T-helper 2 cell treated with Interferon-gamma antibody and Interleukin-4, amounts not matched to agents 5 μg/mL and 100 μg/mL, for 36 hours (primary cell): ENCODE data around the gene CDH11.

ENCODE experiments used
- DNase-seq: peaks from one replicate; pipeline ENCODE4 v3.0.0; 2021; ENCODE audit warnings: low spot score
- H3K27ac Mint-ChIP-seq: one replicate; pipeline ENCODE4 v1.8.0; 2021; ENCODE audit warnings: mild to moderate bottlenecking, mixed read lengths
- H3K27me3 Mint-ChIP-seq: one replicate; pipeline ENCODE4 v1.8.0; 2021; ENCODE audit warnings: low read depth, mixed read lengths
- H3K36me3 Mint-ChIP-seq: one replicate; pipeline ENCODE4 v1.8.0; 2021; ENCODE audit warnings: low read depth, mixed read lengths
- H3K4me1 Mint-ChIP-seq: one replicate; pipeline ENCODE4 v1.8.0; 2021; ENCODE audit warnings: low read depth, mixed read lengths
- H3K4me3 Mint-ChIP-seq: one replicate; pipeline ENCODE4 v1.8.0; 2022; ENCODE audit warnings: mild to moderate bottlenecking, moderate library complexity, mixed read lengths
- H3K9me3 Mint-ChIP-seq: one replicate; pipeline ENCODE4 v1.8.0; 2021; ENCODE audit warnings: mixed read lengths

CDH11 gene

DNA sequence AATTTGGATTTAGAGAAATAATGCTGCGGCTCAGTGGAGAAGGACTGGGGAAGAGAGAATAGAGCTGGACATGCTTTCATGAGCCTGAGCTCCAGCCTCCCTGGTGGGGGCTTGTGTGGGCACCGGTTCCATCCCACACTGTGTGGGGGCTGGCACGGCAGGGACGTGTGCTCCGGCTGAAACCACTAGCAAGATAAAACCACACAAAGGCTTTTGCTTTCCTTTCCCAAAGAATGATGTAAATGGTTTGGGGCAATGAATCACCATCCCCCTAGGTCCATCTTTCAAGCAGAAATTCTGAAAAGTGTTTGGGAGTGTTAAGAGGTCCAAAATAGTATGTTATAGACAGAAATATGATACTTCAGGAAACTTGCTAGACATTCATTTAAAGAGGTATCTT is 77.0 kb downstream of the CDH11 start:
- Mint-ChIP-seq H3K4me1 (no peaks in the 10 kb centered on the region), H3K4me3 (no peak overlapping the region), H3K36me3 (no peaks in the 10 kb centered on the region), H3K27me3 (no peaks in the 10 kb centered on the region), H3K9me3 (peaks cover 37% of the 10 kb centered on the region), H3K27ac (no peak overlapping the region)
- DNase-seq, result no peak

- DNase-seq, result no peak
- Mint-ChIP-seq H3K36me3 (no peaks in the 10 kb centered on the region), H3K4me1 (no peaks in the 10 kb centered on the region), H3K27ac (no peak overlapping the region), H3K9me3 (peaks cover 39% of the 10 kb centered on the region), H3K4me3 (no peak overlapping the region), H3K27me3 (no peaks in the 10 kb centered on the region)
Observed at GRCh38 chr16:65044026-65044425, 77.8 kb downstream of the CDH11 start.

GRCh38 chr16:65042438-65043365 is 79.2 kb downstream of the CDH11 start:
- no peaks in the 10 kb centered on the region for H3K36me3 Mint-ChIP-seq
- H3K4me1 Mint-ChIP-seq, result no peaks in the 10 kb centered on the region
- H3K4me3 Mint-ChIP-seq, result no peak overlapping the region
- no peak overlapping the region for H3K27ac Mint-ChIP-seq
- no peak for DNase-seq
- H3K27me3 Mint-ChIP-seq, result no peaks in the 10 kb centered on the region
- peaks cover 34% of the 10 kb centered on the region for H3K9me3 Mint-ChIP-seq

DNA sequence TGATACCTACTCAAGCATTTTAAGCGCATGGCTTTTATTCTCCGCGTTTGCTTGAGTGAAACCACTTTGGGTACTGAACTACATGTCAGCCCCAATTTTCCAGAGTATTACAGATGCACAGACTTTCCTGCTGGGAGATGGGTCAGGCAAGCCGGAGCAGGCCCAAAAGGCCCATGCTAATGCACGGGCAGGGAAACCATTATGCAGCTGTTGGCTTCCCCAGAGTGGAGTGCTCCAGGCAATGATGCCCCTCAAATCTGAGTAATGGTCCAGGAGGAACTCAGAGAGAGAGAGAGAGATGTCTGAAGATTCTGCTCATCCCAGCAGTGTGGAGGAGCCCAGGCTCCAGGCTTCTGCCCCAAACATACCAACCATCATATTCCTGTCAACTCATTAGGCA is 80.2 kb downstream of the CDH11 start:
- Mint-ChIP-seq H3K9me3 (peaks cover 34% of the 10 kb centered on the region), H3K36me3 (no peaks in the 10 kb centered on the region), H3K27ac (no peak overlapping the region), H3K27me3 (no peaks in the 10 kb centered on the region), H3K4me3 (no peak overlapping the region), H3K4me1 (no peaks in the 10 kb centered on the region)
- no peak for DNase-seq

DNA sequence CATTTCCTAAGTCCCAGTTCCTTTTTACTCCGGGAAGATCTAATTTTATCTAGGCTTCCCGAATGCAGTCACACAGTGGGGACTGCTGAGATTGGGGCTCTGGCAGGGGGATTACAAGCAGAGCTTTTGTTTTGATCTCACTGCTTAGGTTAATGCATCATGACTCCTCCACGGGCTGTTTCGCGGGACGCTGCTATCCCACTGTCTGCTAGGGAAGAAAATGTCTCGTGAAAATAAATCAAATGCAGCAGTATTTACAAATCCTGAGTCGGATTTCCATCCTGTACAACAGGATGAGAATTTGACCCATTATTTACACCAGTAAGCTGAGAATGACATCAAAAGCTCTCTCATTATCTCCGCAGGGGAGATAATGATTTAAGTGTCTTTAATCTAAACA is 83.8 kb downstream of the CDH11 start:
- H3K27ac Mint-ChIP-seq, result no peak overlapping the region
- H3K4me3 Mint-ChIP-seq, result no peak overlapping the region
- H3K27me3 Mint-ChIP-seq, result no peaks in the 10 kb centered on the region
- no peaks in the 10 kb centered on the region for H3K36me3 Mint-ChIP-seq
- DNase-seq, result no peak
- peaks cover 26% of the 10 kb centered on the region for H3K9me3 Mint-ChIP-seq
- H3K4me1 Mint-ChIP-seq, result no peaks in the 10 kb centered on the region

DNA sequence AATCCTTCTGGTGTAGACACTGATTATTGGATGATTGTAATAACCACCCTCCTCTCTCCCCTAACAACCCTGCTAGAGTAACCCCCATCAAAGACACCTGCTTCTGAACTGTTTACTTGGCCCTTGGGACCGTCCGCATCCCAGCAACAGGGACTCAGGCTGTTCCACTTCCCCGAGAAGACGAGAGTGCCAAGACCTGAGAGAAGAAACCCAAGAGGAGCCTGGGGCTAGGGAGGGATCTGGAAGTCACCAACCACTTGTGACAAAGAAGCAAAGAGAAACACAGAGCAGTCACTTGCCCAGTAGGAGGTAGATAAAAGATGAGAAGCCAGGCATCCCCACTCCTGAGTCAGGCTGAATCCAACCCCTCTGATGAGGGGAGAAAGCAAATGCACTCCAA is 84.3 kb downstream of the CDH11 start:
- no peak overlapping the region for H3K27ac Mint-ChIP-seq
- H3K9me3 Mint-ChIP-seq, result peaks cover 21% of the 10 kb centered on the region
- H3K4me3 Mint-ChIP-seq, result no peak overlapping the region
- DNase-seq, result no peak
- no peaks in the 10 kb centered on the region for H3K27me3 Mint-ChIP-seq
- H3K4me1 Mint-ChIP-seq, result no peaks in the 10 kb centered on the region
- no peaks in the 10 kb centered on the region for H3K36me3 Mint-ChIP-seq

DNA sequence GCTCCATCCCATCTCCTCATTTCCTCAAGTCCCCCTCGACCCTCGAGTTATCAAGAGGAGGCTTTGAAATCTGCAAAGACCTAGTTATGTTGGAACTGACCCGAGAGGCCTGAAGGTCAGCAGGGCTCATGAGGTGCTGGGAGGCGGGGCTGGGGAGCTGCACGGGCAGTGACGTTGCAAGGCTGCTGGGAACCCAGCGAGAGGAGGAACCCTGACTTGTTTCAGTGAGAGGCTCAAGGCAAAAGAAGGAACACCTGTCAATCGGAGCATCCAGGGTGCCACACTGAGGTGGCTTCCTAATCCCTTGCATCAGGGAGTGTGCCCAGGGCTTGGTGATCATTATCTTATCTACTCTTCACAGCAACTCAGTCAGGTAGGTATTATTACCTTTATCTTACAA is 86.9 kb downstream of the CDH11 start:
- Mint-ChIP-seq H3K36me3 (no peaks in the 10 kb centered on the region), H3K27me3 (no peaks in the 10 kb centered on the region), H3K4me1 (no peaks in the 10 kb centered on the region)

GRCh38 chr16:65032387-65032786 is 89.5 kb downstream of the CDH11 start:
- Mint-ChIP-seq H3K36me3 (no peaks in the 10 kb centered on the region), H3K27me3 (no peaks in the 10 kb centered on the region), H3K9me3 (peaks cover 26% of the 10 kb centered on the region), H3K4me3 (no peak overlapping the region), H3K27ac (no peak overlapping the region), H3K4me1 (no peaks in the 10 kb centered on the region)
- no peak for DNase-seq

More for the DNA sequence above, 86.9 kb downstream of the CDH11 start:
- DNase-seq, result no peak
- Mint-ChIP-seq H3K9me3 (peaks cover 18% of the 10 kb centered on the region), H3K4me3 (no peak overlapping the region), H3K27ac (no peak overlapping the region)

DNA sequence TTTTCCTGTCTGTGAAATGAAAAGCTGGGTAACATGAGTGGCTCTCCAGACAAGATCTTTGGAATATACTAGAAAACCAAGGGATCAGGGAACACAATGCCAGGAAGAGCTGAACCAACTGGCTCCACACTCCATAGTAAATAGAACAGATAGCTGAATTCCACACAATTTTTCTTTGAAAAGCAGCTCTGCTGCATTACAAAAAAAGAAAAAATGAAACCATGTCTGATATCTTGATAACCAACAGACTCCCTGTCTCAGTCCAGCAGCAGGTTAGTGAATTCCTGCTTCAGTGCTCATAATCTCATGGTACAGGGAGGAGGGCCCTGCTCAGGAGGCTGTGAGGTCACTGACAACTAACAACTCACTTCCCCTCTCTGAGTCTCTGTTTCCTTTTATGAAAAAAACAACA is 97.1 kb downstream of the CDH11 start:
- Mint-ChIP-seq H3K27me3 (no peaks in the 10 kb centered on the region), H3K27ac (no peak overlapping the region), H3K4me1 (no peaks in the 10 kb centered on the region), H3K9me3 (peaks cover 24% of the 10 kb centered on the region), H3K4me3 (no peak overlapping the region), H3K36me3 (no peaks in the 10 kb centered on the region)
- no peak for DNase-seq

DNA sequence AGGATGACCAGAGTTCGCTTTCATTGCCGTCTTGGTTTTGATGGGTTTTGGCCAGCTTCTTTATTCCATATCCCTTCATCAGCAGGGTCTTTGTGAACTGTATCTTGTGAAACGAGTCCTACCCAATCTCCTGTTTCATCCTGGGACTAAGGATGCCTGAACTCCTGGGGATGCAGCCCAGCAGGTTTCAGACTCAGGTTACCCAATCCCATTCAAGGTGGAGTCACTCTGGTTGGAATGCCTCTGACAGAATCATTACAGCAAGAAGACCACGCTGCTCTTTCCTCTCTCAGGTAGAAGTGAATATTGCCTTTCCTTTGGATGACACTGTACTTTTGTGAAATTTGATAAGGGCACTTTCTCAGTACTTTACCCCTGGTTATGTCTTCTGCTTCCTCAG is 98.1 kb downstream of the CDH11 start:
- Mint-ChIP-seq H3K27ac (no peak overlapping the region), H3K4me1 (no peaks in the 10 kb centered on the region), H3K9me3 (peaks cover 21% of the 10 kb centered on the region), H3K36me3 (no peaks in the 10 kb centered on the region), H3K27me3 (no peaks in the 10 kb centered on the region), H3K4me3 (no peak overlapping the region)
- DNase-seq, result no peak

DNA sequence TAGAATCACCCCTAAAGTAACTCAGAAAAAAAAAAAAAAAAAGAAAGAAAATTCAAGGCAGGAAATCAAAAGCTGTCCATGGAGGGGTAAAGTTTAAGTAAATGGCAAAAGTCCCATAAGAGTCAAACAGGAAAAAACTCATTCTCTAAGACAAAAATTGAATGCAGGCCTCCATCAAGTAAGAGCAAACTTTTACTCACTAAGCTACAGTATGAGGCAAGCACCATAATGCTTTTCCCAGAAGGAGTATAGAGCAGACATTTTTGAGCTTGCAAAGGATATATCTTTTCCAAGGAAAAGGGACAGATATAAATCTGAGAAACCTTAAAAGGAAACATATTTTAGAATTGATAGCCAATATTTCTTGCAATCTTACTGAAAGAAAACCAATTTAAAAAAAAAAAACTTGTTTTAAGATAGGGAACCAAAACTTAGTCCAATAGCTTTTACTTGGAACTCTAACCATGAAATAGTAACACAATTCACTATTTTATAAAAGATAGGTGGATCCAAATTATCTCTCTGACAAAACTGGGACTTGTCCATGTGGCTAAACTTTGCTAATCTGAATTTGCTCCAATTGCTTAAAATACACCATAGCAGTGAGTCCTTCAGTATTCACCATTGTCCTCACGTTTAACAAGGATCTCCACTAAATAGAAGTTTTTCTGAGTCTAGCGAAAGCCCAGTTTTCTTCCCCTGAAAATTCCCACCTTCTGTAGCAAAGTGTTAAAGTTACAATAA is 99.8 kb downstream of the CDH11 start:
- no peaks in the 10 kb centered on the region for H3K36me3 Mint-ChIP-seq
- peaks cover 22% of the 10 kb centered on the region for H3K9me3 Mint-ChIP-seq
- no peak overlapping the region for H3K27ac Mint-ChIP-seq
- no peak overlapping the region for H3K4me3 Mint-ChIP-seq
- no peaks in the 10 kb centered on the region for H3K27me3 Mint-ChIP-seq
- no peak for DNase-seq
- H3K4me1 Mint-ChIP-seq, result no peaks in the 10 kb centered on the region

DNA sequence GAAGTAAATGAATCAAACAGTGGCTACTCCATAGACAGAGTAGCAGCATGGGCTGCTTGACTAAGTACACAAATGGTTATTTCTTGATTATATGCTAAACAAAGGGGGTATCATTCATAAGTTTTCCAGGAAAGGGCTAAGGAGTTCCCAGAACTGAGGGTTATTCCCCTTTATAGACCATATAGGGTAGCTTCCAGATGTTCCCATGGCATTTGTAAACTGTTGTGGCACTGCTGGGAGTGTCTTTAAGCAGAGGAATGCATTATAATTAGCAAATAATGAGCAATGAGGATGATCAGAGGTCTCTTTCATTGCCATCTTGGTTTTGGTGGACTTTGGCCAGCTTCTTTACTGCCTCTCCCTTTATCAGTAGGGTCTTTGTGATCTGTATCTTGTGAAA is 105.1 kb downstream of the CDH11 start:
- H3K36me3 Mint-ChIP-seq, result no peaks in the 10 kb centered on the region
- no peak overlapping the region for H3K27ac Mint-ChIP-seq
- no peak for DNase-seq
- no peaks in the 10 kb centered on the region for H3K4me1 Mint-ChIP-seq
- no peaks in the 10 kb centered on the region for H3K27me3 Mint-ChIP-seq
- H3K9me3 Mint-ChIP-seq, result peaks cover 17% of the 10 kb centered on the region
- no peak overlapping the region for H3K4me3 Mint-ChIP-seq

GRCh38 chr16:65015599-65015998 is 106.3 kb downstream of the CDH11 start:
- H3K9me3 Mint-ChIP-seq, result peaks cover 17% of the 10 kb centered on the region

GRCh38 chr16:65012357-65012756 is 109.5 kb downstream of the CDH11 start:
- Mint-ChIP-seq H3K9me3 (peaks cover 9% of the 10 kb centered on the region), H3K36me3 (no peaks in the 10 kb centered on the region), H3K4me3 (no peak overlapping the region), H3K4me1 (no peaks in the 10 kb centered on the region), H3K27ac (no peak overlapping the region), H3K27me3 (no peaks in the 10 kb centered on the region)
- DNase-seq, result no peak

More at GRCh38 chr16:65015599-65015998, 106.3 kb downstream of the CDH11 start:
- H3K27ac Mint-ChIP-seq, result no peak overlapping the region
- H3K36me3 Mint-ChIP-seq, result no peaks in the 10 kb centered on the region
- no peaks in the 10 kb centered on the region for H3K4me1 Mint-ChIP-seq
- no peak for DNase-seq
- H3K4me3 Mint-ChIP-seq, result no peak overlapping the region
- no peaks in the 10 kb centered on the region for H3K27me3 Mint-ChIP-seq
